Measurements from ENCODE around the gene BMP6.

GRCh38 chr6:7794509-7794908 lies 68.6 kb downstream of the BMP6 start:
- no peak for TF ChIP-seq GATA3 (IDR thresholded peaks at IDR 0.05; ENCODE audit: low read depth, low read length)
- no peak for TF ChIP-seq GATA2 (IDR thresholded peaks at IDR 0.05; ENCODE audit: low read depth, low read length)

All from SH-SY5Y (cell line).